Astrocyte of the cerebellum (primary cell): ENCODE data around the gene SETDB2.

Experiments used
- DNase-seq: peaks from one replicate; pipeline ENCODE4 v3.0.0-alpha.2; 2011; ENCODE audit warnings: low read depth
- H3K4me3 ChIP-seq: 2 replicates; pipeline ENCODE4 v1.5.1; 2011; ENCODE audit warnings: mild to moderate bottlenecking, low read depth, low read length, moderate library complexity
- in situ Hi-C: cut with HindIII; loops from 2 replicates; pipeline ENCODE4 v1.10.0; 2017; ENCODE audit warnings: low sequenced_read_pairs
- TF ChIP-seq, protein P1 (sequence below): IDR thresholded peaks from 2 replicates; pipeline ENCODE4 v1.5.1; 2012; ENCODE audit warnings: low read length, low read depth, moderate library complexity, mild to moderate bottlenecking; ENCODE audit errors: missing control alignments

The SETDB2 gene

DNA sequence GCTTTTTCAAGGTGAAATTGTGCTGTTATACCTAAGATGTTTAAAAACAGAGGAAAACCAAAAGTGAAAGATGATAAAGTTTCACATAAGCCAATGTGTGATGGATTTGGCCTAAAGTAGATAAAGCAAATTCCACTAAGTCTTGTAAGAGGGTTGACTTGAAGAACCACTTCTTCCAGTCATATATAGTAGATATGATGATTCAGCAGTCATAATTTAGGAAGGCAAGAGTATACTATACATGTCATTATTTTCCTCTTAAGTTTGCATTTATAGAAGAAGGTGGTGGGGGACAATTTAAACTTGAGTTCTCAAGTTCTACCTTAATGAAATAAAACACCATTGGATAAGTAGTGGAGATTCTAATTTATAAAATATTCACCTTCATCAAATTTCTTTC, 88.9 kb downstream of the SETDB2 start:
- DNase-seq: no peak
- TF ChIP-seq, protein P1, sequence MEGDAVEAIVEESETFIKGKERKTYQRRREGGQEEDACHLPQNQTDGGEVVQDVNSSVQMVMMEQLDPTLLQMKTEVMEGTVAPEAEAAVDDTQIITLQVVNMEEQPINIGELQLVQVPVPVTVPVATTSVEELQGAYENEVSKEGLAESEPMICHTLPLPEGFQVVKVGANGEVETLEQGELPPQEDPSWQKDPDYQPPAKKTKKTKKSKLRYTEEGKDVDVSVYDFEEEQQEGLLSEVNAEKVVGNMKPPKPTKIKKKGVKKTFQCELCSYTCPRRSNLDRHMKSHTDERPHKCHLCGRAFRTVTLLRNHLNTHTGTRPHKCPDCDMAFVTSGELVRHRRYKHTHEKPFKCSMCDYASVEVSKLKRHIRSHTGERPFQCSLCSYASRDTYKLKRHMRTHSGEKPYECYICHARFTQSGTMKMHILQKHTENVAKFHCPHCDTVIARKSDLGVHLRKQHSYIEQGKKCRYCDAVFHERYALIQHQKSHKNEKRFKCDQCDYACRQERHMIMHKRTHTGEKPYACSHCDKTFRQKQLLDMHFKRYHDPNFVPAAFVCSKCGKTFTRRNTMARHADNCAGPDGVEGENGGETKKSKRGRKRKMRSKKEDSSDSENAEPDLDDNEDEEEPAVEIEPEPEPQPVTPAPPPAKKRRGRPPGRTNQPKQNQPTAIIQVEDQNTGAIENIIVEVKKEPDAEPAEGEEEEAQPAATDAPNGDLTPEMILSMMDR: no peak
- H3K4me3 ChIP-seq: no peak overlapping the region
- in situ Hi-C loops: no loop called here

DNA sequence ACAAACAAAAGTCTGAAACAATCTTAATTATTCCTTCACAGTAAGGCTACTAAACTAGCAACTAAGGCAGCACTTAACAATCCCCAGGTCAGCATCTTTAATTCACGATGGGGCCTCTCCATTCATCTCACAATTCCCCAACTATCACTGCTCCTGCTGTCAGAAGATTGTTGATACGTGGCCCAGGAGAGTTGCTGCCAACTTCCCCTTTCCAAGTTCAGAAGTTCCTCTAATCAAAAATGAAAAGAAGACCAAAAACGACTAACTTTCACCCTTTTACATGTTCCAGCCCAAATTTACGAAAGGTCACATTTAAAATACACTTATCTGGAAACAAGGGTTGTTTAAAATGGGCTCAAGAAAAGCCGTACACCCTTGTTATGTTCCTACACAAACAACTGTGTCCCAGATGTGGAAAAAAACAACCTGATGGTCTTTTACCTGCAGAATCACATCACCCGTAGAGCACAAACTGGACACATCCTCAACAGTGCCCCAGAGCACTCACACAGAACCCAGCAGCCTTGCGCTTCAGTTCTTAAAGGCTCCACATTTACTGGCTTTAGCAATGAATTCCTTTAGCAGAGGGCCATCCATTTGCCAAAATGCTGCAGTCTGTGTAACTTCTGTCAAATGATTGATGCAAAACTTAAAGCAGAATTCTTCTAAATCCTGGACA, 89.7 kb downstream of the SETDB2 start:
- H3K4me3 ChIP-seq: no peak overlapping the region
- in situ Hi-C loops: no loop called here
- no peak for DNase-seq
- TF ChIP-seq, protein P1: no peak

DNA sequence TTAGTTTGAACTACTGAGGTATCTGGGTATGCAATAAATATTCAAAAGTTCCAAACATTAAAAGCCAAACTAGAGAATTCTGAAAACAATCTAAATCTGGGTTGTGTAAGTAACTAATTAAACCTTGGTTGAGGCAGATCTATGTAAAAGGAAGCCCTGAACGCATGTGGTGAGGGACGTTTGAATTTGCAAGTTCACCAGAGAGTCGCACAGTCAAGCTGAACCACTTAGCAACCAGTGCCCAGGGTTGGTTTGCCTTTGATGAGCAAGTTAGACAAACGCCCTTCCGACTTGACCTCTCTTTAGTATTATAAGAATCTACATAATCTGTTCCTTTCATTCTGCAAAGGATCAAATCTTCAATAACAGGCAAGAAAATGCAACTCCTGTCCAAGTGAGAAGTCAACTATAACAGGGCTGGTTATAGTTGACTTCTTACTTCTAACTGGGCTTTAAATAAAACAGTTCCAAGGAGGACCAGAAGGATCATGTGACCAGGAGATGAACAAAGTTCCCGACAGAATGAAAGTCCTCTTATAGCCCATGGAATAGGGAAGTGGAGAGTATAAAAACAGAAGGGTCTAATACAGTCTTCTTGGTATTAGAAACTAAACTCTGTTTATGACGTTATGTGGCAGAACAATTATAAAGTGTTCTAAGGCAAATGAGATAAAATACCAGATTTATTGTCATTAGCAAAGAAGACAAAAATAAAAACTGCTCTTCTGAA, 92.2 kb downstream of the SETDB2 start:
- DNase-seq: no peak
- in situ Hi-C loops: no loop called here
- no peak overlapping the region for H3K4me3 ChIP-seq
- TF ChIP-seq, protein P1: no peak

DNA sequence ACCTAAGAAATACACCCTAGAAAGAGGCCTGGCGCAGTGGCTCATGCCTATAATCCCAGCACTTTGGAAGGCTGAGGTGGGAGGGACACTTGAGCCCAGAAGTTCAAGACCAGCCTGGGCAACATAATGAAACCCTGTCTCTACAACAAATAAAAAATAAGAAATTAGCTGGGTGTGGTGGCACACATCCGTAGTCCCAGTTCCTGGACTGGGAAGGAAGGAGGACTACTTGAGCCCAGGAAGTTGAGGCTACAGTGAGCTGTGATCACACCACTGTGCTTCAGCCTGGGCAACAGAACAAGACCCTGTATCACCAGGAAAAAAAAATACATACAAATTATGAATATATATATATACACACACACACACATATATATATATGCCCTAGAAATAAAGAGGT, 94.3 kb downstream of the SETDB2 start:
- in situ Hi-C loops: no loop called here
- TF ChIP-seq, protein P1: no peak
- no peak for DNase-seq

DNA sequence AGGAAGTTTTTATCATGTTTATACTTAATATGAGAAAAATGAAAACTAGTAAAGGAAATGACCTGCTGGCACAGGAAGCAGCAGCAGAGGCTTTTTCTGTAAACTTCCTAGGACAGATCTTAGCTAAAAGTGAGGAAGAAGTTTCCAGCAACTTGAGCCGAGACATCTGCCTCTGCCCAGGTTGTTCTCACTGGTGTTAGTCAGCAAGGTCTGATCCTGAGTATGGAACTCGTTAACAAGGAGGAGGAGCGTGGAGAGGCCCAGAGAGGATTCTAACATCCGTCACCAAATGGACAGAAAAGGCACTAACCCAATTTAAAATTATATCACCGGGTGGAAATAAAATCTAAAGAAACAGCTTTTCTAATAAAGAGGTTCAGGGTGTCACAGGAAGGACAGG, 95.2 kb downstream of the SETDB2 start:
- in situ Hi-C loops: no loop called here
- no peak overlapping the region for H3K4me3 ChIP-seq
- no peak for DNase-seq
- TF ChIP-seq, protein P1: no peak

More for the DNA sequence above, 94.3 kb downstream of the SETDB2 start:
- H3K4me3 ChIP-seq: no peak overlapping the region

DNA sequence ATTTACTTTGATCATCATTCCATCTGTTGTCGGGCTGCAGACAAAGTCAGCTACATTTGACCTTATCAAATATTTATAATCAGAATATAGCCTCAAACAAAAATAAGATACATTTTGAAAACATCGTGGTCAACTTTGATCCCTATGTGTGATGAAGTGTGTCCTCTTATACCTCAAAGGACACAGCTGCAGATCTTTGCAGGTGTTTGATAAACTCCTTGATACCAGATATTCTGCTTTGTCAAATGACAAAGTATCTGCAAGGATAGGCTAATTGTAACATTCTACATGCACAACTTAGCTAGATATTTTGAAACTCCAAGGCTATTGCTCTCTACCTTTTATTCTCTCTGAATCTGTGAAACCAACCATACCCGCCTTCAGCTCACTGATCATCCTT, 95.7 kb downstream of the SETDB2 start:
- DNase-seq: no peak
- TF ChIP-seq, protein P1: no peak
- no peak overlapping the region for H3K4me3 ChIP-seq
- in situ Hi-C loops: no loop called here
